Measurements from ENCODE around the gene ATXN7L3.
A peak's percentile ranks its signal among the peaks of the same experiment; 100 is the strongest.

ATXN7L3 gene

DNA sequence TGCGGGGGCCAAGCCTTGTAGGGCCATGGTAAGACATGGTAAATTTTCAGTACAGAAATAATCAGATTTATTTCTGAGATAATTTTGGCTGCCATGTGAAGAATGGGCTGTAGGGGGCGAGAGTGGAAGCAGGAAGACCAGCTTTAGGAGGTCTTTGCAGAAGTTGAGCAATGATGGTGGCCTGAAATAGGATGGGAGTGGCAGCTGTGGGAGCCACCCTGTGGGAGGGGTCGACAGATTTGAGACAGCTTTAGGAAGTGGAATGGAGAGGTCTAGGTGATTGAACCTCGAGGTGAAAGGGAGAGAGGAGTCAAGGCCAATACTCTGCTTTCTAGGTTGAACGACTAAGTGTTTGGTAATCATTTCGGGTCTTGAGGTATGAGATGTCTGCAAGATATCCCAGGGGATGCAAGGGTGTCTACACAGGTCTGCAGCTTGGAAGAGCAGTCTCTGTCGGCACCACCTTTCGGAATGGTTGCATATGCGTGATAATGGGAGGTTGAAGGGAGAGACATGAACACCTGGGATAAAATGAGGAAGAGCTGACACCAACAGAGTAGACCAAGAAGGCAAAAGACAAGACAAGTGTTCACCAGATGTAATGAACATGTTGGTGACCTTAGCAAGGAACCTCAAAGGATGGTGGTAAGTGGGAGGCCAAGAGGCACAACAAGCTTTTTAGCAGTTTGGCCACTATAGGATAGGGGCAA, 4.2 kb upstream of the ATXN7L3 start:
- TF ChIP-seq, protein P1, sequence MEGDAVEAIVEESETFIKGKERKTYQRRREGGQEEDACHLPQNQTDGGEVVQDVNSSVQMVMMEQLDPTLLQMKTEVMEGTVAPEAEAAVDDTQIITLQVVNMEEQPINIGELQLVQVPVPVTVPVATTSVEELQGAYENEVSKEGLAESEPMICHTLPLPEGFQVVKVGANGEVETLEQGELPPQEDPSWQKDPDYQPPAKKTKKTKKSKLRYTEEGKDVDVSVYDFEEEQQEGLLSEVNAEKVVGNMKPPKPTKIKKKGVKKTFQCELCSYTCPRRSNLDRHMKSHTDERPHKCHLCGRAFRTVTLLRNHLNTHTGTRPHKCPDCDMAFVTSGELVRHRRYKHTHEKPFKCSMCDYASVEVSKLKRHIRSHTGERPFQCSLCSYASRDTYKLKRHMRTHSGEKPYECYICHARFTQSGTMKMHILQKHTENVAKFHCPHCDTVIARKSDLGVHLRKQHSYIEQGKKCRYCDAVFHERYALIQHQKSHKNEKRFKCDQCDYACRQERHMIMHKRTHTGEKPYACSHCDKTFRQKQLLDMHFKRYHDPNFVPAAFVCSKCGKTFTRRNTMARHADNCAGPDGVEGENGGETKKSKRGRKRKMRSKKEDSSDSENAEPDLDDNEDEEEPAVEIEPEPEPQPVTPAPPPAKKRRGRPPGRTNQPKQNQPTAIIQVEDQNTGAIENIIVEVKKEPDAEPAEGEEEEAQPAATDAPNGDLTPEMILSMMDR (IDR thresholded peaks at IDR 0.05; ENCODE audit: borderline replicate concordance, control extremely low read depth, extremely low read depth, insufficient read depth, missing control alignments), result peak; percentile 45
- in situ Hi-C loops (cut with MboI; ENCODE audit: low sequenced_read_pairs, unreplicated experiment), result loop anchor here (5.0 to 25.0 kb wide), 2 partner anchors 128 to 308 kb away; partner anchors contain the start of gene GPATCH8
- DNase-seq (ENCODE audit: low spot score), result peak; percentile 63

DNA sequence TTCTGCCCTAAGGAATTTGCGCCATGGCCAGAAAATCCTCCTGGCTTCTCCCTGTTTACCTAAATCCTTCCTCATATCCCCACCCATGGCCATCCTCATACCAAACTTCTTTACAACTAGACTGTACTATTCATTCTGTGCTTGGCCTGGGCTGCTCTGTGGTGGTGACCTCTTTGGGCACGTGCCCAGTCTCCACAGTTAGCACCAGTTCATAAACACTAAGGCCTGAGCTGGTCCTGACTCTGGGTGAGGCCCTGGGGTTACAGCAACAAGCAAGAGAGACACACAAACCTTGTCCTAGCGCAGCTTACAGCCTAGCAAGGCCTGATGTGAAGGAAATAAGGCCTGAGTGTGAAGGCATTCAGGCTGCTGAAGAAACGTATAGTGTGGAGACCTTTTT, 3.1 kb upstream of the ATXN7L3 start:
- DNase-seq (ENCODE audit: low spot score), result no peak
- TF ChIP-seq, protein P1 (IDR thresholded peaks at IDR 0.05; ENCODE audit: borderline replicate concordance, control extremely low read depth, extremely low read depth, insufficient read depth, missing control alignments), result no peak
- in situ Hi-C loops (cut with MboI; ENCODE audit: low sequenced_read_pairs, unreplicated experiment), result loop anchor here (5.0 to 25.0 kb wide), 2 partner anchors 130 to 310 kb away; partner anchors contain the start of gene GPATCH8

GRCh38 chr17:44200478-44201155, 933 bp upstream of the ATXN7L3 start:
- TF ChIP-seq, protein P1 (IDR thresholded peaks at IDR 0.05; ENCODE audit: borderline replicate concordance, control extremely low read depth, extremely low read depth, insufficient read depth, missing control alignments), result no peak
- no peak for DNase-seq (ENCODE audit: low spot score)
- in situ Hi-C loops (cut with MboI; ENCODE audit: low sequenced_read_pairs, unreplicated experiment), result loop anchor here (5.0 to 25.0 kb wide), 2 partner anchors 132 to 312 kb away; partner anchors contain the start of gene GPATCH8

DNA sequence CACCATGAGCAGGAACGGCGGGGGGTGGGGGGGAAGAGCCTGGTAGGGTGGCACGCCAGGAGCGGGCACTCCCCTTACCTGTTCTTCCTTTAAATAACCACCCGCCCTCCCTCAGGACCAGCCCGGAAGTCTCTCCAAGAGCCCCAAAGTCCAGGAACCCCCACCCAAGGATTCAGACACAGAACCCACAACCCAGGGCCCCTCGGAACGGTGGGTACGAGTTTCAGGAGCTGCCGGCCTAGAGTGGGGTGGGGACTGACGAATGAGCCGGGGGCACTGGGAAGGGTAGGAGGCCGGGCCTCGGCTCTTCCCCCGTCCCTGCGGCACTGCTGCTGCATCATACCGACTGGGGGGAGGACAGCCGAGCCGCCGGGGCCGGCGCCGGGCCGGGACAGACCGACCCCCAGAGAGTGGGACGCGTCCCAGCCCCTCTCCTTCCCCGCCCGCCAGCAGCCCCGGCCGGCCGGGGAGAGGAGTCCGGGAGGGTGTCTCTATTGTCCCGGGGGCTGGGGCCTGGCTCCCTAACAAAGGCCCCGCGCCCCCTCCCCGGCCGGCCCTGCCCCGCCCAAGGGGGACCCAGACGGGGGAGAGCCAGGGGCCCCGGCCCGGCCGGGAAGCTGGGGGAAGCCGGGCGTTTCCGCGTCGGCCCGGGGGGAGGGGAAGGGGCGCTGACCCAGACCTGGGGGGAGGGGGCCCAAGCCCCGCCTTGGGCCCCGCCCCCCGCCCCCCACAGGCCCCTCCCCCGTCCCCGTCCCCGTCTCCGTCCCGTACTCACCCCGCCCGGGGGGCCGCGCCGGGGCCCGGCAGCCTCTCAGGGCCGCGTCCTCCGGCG, 747 bp downstream of the ATXN7L3 start:
- in situ Hi-C loops (cut with MboI; ENCODE audit: low sequenced_read_pairs, unreplicated experiment), result no loop called here
- DNase-seq (ENCODE audit: low spot score), result peak; percentile 92
- TF ChIP-seq, protein P1 (IDR thresholded peaks at IDR 0.05; ENCODE audit: borderline replicate concordance, control extremely low read depth, extremely low read depth, insufficient read depth, missing control alignments), result no peak

DNA sequence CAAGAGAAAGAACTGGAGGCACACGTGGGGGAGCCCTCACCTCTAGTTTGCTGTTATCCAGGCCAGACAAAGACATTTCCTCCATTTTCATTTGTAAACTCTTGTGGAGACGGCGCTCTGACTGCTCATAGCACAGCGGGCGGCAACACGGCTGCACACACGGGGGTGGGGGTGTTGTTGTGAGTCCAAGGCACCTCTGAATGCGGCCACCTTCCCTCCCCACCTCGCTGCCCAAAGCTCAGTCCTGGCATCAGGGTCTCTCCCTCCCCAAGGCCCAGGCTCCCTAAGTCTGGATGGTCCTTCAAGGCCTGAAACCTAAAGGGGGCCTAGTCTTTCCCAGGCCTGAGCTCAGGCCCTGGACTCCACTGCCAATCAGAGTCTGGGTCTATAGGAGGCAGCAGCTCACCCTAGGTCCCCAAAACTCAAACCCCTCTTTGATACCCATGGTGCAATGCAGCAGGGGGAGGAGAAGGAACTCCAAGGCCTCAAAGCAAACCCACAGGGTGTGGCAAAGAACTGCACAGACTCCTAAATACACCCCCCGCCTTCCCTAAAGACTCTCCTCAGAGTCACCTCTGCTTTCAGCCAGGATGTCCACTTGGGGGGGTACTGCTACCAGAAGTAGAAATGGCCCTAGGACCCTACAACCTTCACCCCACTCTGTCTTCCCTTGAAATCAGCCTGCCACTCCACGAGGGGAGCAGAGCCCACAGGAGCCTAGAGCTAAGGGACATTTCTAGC, 1.5 kb downstream of the ATXN7L3 start:
- in situ Hi-C loops (cut with MboI; ENCODE audit: low sequenced_read_pairs, unreplicated experiment), result no loop called here
- peak; percentile 74 for DNase-seq (ENCODE audit: low spot score)
- TF ChIP-seq, protein P1 (IDR thresholded peaks at IDR 0.05; ENCODE audit: borderline replicate concordance, control extremely low read depth, extremely low read depth, insufficient read depth, missing control alignments), result no peak
